Measurements from ENCODE around the gene CYP27A1.

CYP27A1 gene

DNA sequence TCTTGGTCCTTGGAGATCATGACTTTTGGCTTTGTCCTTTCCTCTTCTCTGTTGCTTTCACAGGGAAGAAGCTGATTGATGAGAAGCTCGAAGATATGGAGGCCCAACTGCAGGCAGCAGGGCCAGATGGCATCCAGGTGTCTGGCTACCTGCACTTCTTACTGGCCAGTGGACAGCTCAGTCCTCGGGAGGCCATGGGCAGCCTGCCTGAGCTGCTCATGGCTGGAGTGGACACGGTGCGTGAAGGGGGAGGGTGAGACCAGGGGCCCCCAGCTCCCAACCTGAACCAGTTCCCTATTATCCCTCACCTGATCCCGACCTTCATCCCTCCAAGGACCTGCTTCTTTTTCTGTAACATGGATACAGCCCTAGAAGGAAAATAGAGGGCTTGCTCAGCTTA lies 30.9 kb downstream of the CYP27A1 start:
- DNase-seq: no peak

DNA sequence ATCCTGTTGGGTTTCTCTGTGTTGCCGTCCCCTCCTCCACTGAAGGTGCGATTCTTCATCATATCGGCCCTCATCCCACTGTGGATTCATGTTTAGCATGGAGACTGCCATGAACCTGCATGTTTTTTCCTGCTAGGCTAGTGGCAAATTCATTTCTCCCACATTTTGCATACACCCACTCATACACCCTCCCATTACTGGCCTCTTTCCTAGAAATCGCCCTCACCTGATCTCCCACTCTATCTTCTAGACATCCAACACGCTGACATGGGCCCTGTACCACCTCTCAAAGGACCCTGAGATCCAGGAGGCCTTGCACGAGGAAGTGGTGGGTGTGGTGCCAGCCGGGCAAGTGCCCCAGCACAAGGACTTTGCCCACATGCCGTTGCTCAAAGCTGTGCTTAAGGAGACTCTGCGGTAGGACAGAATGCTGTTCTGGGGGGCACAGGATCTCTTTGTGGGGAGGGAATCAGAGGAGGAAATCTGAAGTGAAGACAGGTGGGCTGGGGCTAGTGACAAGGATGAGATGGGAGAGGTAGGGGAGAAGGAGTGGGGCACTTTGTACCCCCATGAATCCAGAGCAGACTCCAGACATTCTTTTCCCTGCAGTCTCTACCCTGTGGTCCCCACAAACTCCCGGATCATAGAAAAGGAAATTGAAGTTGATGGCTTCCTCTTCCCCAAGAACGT lies 32.0 kb downstream of the CYP27A1 start:
- DNase-seq: no peak

DNA sequence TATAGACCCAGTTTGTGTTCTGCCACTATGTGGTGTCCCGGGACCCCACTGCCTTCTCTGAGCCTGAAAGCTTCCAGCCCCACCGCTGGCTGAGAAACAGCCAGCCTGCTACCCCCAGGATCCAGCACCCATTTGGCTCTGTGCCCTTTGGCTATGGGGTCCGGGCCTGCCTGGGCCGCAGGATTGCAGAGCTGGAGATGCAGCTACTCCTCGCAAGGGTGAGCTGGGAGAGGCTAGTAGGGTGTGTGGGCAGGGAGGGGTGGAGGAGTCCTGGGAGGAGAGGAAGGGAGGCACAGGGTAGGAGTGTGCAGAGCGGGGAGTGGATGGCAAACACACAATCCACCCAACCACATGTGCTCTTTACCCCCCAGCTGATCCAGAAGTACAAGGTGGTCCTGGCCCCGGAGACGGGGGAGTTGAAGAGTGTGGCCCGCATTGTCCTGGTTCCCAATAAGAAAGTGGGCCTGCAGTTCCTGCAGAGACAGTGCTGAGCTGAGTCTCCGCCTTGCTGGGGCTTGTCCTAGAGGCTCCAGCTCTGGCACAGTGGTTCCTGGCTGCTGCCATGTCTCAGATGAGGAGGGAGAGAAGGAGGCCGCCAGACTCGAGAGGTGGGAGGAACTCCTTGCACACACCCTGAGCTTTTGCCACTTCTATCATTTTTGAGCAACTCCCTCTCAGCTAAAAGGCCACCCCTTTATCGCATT lies 32.7 kb downstream of the CYP27A1 start:
- no peak for DNase-seq

DNA sequence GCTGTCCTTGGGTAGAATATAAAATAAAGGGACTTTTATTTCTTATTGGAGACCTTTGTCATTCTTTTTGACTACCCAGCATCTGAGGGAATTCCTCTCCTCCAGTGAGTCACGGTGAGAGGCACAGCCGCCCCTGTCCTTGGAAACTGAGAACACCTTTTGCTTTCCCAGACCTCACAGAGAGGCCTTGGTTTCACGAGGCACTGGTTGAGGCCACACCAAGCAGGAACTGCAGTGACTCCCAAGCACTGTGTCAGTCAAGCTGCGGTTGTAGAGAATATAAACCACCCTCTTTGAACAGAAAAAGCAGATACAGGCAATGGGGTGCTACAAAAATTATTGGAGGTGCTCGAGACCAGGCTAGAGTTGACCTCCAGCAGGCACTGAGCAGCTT lies 33.3 kb downstream of the CYP27A1 start:
- no peak for DNase-seq

DNA sequence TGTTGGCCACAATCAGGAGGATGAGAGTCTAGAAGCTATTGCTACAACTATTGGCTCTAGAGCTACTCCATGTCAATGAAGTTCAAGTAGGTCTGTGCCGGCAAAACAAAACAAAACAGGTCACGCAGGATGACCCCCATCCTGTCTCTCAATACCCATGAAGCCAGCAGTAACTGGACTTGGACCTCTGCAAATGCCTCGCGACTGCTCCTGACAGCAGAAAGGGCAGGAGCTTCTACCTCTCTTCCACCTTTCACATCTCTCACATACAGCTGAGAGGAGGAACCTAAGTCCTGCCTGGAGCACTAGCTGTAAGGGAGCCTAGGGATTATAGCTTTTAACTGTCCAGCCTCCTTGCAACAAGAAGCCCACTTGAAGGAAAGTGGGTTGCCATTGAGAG lies 33.7 kb downstream of the CYP27A1 start:
- DNase-seq: no peak

DNA sequence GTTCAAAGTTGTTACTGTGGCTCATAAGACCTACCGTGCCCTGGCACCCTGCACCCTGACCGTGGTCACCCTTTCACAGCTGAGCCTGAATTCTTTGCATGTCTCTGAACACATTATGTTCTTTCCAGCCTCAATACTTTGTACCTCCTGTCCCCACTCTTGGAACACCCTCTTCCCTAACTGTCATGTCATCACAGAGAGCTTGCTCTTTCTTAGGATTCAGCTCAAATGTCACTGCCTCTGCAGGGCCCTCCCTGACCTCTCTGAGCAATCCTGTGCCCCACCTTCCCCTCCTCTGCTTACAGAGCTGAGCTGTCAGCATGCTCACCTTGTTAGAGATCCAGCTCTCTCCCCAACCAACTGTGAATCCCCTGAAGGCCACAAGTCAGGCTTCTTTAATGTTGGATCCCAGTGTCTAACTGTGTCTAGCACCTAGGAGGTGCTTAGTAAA lies 34.6 kb downstream of the CYP27A1 start:
- no peak for DNase-seq

DNA sequence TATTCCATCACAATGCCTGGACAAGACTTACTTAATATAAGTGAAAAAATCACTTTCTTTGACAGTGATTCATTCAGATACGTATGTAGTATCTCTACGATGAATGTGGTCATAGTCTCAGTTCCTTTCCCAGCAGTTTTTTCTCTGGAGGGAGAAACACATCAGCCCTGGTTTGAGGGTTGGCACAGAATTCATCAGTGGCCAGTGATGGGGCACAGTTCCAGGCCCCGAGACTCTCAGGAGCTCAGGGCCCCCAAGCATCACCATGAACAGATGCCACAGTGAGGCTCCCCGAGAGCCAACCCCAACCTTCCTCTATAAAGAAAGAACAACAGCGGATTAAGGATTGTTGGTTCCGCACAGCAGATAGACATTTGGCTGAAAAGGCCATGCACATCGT lies 37.1 kb downstream of the CYP27A1 start:
- no peak for DNase-seq

DNA sequence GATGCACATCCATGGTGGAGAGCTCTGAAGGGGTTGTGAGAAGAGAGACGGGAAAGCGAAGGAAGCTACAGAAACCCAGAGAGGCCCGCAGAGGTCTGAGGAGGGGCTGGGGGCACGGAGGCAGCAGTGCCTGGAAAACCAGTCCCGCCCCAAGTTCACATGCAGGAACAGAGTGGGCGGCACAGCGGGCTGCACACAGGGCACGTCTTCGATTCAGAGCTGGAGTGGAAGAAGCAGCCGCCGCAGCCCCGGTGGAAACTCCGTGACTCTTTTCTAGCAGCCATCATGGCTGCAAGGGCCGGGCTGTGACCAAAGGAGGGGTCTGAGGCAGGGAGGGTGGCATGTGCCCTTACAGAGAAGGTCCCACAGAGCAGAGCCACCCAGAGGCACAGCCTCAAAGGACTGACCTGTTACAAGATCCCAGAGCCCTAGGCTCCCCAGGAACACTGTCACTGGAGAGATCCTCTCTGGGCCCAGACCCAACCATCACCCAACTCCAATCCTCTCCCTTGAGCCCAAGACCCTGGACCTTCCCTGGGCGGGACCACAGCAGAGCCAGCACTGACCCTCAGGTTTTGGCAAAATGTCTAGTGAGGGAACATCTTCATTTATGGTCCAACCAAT lies 38.9 kb downstream of the CYP27A1 start:
- DNase-seq: no peak

DNA sequence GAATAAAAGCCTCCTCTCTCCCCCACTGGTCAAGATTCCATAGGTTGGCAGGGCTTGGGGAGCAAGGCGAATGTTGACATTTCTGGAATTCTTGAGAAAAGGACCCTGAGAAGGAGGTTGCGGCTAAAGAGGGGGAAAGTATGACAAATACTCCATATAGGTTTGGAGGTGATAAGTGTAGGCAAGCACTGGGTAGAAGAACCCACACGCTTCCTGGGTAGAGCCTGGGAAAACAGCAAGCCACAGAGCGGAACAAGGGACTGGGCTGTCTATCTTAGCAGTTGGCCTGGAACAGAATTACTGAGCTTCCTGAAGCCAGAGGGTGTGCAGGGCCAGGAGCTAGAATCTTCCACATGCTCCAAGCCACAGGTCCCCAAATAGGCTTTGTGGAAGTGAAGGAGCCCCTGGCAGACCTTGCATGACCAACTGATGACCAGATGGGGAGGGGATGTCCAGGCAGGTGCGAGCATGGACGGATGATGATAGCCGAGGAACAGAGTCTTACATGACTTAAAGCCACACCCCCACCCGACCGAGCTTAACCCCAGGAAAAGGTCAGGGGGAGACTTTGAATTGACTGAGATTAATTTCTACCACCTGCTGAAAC lies 39.8 kb downstream of the CYP27A1 start:
- DNase-seq: no peak

DNA sequence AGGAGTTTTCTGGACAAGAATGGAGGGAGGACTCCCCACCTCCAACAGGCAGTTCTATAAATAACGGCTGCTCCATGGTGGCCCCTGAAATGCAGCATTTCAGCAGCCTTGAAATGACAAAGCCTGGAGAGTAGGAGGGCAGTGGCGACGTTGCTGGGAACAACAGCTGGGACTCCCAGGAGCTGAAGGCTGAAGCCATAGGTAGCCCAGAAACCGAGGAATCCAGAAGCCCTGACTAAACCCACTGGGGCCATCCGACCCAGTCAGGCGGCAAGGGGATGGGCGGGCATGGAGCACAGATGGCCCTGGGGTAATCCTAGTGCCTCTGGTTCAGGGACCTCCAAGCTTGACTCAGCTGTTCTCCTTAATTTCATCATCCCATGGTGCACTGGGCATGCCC lies 40.7 kb downstream of the CYP27A1 start:
- DNase-seq: no peak

DNA sequence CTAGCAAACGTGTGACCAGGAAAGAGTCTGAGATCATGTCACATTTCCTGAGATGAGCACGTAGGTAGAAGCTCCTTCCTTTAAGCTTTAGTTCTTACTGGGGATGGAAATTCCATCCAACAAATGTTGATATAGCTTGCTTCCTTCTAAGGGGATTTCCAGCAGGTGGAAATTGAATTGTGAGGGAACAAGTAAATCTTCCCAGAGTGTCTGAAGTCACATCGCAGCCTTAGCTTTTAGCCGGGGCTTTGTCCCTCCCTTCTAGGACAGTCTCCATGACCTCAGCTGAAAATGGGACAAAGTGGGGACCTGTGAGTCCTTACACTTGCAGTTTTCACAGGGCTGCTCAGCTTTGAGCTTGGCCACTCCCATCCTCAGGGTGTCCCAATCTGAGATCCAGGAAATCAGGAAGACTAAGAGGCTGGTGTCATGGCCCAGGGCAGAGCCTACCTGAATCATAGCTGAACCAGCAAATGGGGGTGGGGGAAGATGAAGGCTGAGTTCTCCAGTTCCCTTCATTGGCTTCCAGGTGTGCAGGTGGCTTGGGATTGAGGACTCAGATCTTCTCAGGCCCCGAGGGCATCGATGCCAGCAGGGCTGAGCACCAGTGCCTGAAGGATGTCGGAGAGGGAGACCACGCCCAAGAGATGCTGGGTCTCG lies 41.4 kb downstream of the CYP27A1 start:
- DNase-seq: no peak

DNA sequence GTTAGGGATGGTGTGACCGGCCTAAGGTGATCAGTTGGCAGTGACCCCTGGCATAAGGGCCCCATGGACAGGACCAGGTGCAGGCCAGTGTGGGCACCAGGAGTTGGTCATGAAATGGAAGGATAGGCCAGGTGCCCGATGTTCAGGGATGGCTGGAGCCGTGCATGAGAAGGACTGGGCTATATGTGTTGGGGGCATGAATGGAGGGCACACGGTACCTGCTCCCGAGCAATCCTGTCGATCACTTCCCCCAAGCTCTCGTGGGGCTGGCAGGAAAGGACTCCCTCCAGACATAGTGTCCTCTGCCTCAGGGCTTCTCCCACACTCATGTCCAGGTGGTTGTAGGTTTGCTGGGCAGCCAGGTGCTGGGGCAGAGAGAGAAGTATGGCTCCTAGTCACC lies 42.1 kb downstream of the CYP27A1 start:
- no peak for DNase-seq

DNA sequence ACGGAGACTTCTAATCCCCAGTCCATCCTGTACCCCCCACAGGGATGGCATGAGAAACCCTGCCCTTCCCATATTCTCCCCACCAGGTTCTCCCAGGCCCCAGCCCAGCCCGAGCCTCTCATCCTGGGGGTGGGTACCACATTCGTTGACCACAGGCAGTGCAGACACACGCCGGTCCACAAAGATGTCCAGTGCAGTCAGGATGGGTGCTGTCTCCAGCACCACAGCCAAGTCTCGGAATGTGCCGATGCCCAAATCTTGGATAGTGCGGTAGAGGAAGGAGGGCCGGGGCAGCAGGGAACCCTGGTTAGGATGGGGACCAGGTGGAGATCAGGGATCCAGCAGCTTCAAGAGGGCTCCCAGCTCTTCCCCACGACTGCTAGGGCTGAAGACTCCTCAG lies 44.8 kb downstream of the CYP27A1 start:
- DNase-seq: no peak

DNA sequence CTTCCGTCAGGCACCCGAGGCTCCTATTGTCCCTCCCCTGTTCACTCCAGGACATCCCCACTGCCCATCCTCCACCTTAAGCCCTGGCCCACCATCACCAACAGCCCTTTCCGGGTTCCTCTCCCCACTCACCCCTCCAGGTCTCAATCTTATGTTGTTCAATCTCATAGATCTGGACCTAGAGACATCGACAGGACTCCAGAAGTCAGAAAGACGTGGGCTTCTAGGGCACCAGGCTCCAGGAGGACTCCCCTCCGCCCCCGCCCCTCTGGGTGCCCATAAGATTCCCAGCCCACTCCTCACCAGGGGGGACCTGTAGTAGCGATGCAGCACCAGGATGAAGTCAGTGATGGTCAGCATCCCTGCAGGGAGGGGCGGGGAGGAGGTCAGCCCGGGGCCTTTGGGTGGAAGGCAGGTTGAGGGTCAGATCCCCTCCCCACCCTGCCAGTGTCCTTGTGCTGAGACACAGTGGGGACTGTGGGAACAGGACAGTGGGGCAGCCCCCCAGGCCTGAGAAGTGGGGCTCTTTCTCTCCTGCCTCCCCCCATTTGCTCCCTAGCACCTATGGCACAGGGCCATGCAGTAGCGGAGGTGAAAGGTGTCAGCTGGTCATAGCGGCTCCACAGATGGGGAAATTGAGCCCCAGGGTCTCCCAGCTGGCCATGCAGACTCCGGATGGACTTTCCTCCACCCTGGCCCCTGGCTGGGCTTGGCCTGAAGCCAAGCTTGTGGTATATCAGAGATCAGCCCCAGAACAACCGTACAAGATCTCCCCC lies 45.9 kb downstream of the CYP27A1 start:
- no peak for DNase-seq

DNA sequence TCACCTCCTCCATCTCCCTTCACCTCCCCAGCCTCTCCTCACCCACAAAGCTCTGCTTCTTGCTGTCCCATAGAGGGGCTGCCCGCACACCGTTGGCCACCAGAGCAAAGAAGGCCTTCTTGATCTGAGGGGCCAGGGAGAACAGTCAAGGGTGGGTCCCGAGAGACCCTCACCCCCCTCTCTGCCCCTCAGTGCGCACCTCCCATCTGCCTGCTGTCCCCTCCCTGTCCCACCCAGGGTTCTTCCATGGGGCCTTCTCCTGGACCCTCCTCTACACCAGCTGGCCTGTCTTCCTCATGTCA lies 46.5 kb downstream of the CYP27A1 start:
- no peak for DNase-seq

DNA sequence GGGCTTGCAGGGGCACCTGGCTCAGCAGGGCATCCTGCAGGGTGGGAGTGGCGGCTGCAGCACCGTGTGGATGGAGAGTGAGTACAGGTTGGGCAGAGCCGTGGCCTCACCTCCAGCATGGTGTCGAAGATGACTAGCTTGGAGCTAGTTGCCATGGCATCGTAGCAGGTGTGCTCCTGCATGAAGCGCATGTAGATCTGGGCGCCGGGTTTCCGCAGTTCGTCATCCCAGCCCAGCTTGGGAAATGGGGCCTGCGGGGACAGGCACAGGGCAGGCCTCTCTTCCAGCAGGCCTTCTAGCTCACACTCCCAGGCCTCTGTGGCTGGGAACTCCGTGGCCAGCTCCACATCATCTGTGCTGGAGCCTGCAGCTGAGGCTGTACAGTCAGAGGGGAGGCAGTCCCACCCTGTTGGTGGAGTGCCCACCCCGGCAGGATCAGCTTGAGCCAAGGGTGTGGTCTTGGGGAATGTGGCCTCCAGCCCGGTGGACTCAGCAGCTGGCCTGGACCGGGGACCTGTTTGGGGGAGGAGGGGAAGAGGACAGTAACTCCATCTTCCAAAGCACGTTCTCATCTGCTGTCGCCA lies 48.0 kb downstream of the CYP27A1 start:
- DNase-seq: no peak

DNA sequence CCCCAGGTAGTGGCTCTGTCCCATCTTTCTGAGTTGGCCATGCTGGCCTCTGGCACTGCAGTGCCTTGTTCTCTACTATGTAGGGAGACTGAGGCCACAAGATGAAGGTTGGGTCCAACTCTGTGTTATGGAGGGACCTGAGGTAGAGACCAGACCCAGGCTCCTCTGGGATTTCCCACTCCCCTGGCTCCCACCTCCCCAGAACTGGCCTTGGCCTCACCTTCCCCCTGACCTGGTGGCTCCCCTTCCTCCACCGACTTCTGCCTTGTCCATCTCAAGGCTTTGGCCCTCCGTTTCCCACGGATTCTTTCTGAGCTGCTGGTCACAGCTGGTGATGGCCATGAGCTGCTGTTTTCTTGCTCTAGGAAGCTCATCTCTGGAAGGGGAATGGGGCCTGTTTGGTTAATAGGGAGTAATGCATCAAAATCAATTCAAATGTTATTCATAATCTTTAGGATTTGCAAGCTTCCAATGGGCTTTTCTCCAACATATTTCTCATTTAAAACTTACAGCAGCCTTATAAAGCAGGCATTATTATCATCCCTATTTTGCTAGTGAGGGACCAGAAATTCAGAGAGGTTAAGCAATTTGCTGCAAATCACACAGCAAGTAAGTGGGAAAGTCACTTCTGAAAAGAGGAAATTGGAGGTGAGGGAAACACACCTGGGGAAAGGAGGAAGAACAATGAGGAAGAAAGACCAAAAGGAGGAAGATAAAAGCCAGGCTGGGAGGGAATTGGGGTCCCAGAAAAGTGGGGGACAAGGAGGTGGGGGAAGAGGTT lies 48.8 kb downstream of the CYP27A1 start:
- no peak for DNase-seq

DNA sequence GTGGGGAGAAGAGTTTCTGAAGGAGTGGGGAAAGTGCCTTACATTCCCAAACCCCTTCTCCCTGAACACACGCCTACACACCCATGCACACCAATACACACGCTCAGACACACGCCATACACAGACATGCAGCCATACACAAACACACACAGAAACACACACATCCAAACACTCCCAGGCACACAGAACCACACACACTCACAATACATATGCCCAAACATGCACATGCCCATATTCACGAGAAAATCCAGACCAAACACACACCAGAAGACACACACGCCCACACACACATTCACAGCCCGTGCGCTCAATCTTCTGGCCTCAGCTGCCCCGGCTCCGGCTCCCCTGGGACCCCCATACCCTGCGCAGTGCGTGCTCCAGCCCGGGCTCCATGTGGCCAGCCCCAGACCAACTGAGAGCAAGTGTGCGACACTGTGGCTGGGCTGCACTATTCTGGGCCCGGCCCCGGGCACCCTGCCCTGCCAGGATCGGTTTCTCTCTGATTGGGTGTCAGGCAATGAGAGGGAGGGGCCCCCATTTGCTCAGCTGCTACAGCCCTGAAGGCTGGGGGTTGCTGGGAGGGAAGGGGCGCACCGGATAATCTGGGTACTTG lies 49.5 kb downstream of the CYP27A1 start, which contains the start of gene PRKAG3:
Gene PRKAG3 (minus strand): TSS at position 426 of the 613 bp plus-strand sequence.
- DNase-seq: no peak

DNA sequence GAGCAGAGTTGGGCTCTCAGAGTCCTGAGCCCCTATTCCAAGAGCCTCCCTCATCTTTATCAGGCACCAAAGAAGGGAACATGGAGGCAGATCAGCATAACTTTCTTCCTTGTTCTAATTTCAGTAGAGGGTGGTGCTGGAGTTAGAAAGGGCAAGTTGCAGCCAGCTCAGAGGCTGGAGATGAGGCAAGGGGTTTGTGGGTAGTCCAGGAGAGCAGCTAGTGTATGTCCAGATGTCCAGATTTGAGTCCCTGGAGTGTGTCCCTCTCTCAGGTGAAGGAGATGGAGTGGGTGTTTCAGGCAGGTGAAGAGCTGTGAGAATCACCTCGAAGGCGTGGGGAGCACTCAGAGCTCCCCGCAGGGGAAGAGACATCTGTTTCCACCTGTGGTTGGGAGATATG lies 50.1 kb downstream of the CYP27A1 start:
- no peak for DNase-seq

DNA sequence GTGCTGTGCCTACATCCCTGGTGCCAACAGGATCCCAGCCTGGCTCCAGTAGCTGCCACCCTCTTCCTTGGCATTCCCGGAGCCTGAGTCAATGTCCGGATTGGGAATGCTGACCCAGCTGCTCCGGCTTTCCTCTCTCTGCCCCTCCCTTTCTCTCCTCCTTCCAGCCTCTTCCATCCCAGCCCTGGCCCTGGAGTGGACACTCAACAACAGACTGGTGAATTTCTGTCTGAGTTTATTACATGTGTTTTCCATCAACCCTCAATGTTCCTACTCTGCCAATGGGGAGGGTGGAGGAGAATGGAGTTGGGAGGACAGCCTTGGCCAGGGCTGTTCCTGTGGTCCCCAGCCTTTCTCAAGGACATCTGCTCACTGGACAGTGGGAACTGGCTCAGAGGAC lies 50.6 kb downstream of the CYP27A1 start:
- DNase-seq: no peak

DNA sequence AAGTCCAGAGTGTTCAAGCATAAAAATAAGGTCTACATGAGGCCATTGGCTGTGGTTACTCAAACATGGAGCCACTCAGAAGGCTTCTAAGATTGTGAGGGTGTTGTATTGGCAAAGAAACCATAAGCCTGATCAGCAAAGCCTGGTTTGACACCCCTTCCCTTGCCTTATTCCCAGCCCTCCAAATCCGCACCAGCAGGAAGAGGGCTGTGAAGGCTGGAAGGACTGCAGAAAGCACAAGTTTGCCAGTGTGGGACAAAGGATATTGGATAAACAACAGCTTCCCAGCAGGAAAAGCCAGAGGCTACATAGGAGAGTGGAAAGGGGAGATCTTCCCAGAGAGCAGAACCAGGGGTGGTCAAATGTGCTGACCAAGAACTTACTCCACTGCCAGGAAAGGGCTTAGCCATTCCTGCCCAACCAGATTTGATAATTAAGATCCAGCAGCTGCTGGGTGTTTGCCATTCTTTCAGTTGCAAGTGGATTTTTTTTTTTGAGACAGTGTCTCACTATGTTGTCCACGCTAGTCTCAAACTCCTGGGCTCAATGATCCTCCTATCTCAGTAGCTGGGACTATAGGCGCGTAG lies 51.2 kb downstream of the CYP27A1 start:
- DNase-seq: no peak

Data from hematopoietic multipotent progenitor cell treated with erythropoietin and hydrocortisone succinate and interleukin-3 and kit ligand, for 4 days (in vitro differentiated cells).